HepG2 (cell line): Measurements from ENCODE around the gene TRAPPC3. TPM values are rescaled to one million over a fixed set of nuclear protein-coding genes. Genes with fewer than 3 reads are reported as not detected.
A peak's percentile ranks its signal among the peaks of the same experiment; 100 is the strongest.

Experiments used
- CTCF ChIP-seq: sonication (generic); formaldehyde crosslinking; IDR thresholded peaks from 2 replicates; pipeline ENCODE4 v1.5.0; 2020; ENCODE audit warnings: mild to moderate bottlenecking, missing genetic modification reagents, moderate library complexity
- DR1 ChIP-seq: sonication (generic); formaldehyde crosslinking; IDR thresholded peaks from 2 replicates; pipeline ENCODE4 v1.8.0; 2021; ENCODE audit warnings: mild to moderate bottlenecking, missing genetic modification reagents, inconsistent platforms
- HES4 ChIP-seq: sonication (generic); formaldehyde crosslinking; IDR thresholded peaks from 2 replicates; pipeline ENCODE4 v1.9.0; 2021; ENCODE audit warnings: mild to moderate bottlenecking, missing genetic modification reagents, borderline replicate concordance
- HMG20B ChIP-seq: conservative IDR thresholded peaks from 2 replicates; pipeline ENCODE4 v1.6.1; 2016; ENCODE audit warnings: missing genetic modification reagents, missing compliant biosample characterization
- HOXA5 ChIP-seq: sonication (generic); formaldehyde crosslinking; IDR thresholded peaks from 2 replicates; pipeline ENCODE4 v1.4.0; 2020; ENCODE audit warnings: missing genetic modification reagents
- NRL ChIP-seq: sonication (generic); formaldehyde crosslinking; IDR thresholded peaks from 2 replicates; pipeline ENCODE4 v1.5.0; 2020; ENCODE audit warnings: missing genetic modification reagents, mild to moderate bottlenecking, moderate library complexity, borderline replicate concordance
- SUZ12 ChIP-seq: fragments of 150-350 bp; IDR thresholded peaks from 2 replicates; pipeline ENCODE4 v1.6.1; 2014; ENCODE audit warnings: low read depth, low read length
- ZFAT ChIP-seq: sonication (generic); formaldehyde crosslinking; conservative IDR thresholded peaks from 2 replicates; pipeline ENCODE4 v1.8.1; 2023; ENCODE audit warnings: missing genetic modification reagents, inconsistent platforms
- ZNF160 ChIP-seq: sonication (generic); formaldehyde crosslinking; IDR thresholded peaks from 2 replicates; pipeline ENCODE4 v1.8.0; 2022; ENCODE audit warnings: mild to moderate bottlenecking, inconsistent platforms, missing genetic modification reagents
- ZNF296 ChIP-seq: sonication (generic); formaldehyde crosslinking; conservative IDR thresholded peaks from 2 replicates; pipeline ENCODE4 v1.5.0; 2020; ENCODE audit warnings: mild to moderate bottlenecking, missing genetic modification reagents
- ZNF724P ChIP-seq: sonication (generic); formaldehyde crosslinking; IDR thresholded peaks from 2 replicates; pipeline ENCODE4 v1.8.0; 2022; ENCODE audit warnings: missing genetic modification reagents, borderline replicate concordance
- polyA plus RNA-seq, 8 experiments: library from polyadenylated mRNA; depleted of rRNA in 3 of 8; stranded (reverse) in 7 of 8; unstranded in 1 of 8; fragments of >200 nt; fragmentation: Illumina TruSeq in 4 of 8; extraction: Trizol in 4 of 8; gene quantifications; 2 replicates each; pipeline versions ENCODE4 v1.2.1 to v1.2.3, GENCODE V29; 2011 to 2016; ENCODE audit warnings: low read depth in 4 of 8, missing spikeins in 1 of 8, mixed read lengths in 1 of 8; ENCODE audit not compliant: insufficient read depth in 1 of 8
- total RNA-seq, 5 experiments: library from RNA; depleted of rRNA; stranded (reverse); fragments of >200 nt; fragmentation: Illumina TruSeq; extraction: Trizol; gene quantifications; 2 replicates each; pipeline ENCODE4 v1.2.3, GENCODE V29; 2016; ENCODE audit warnings: low read depth in 1 of 5
- TF ChIP-seq, protein P1 (sequence below): sonication (generic); formaldehyde crosslinking; IDR thresholded peaks from 2 replicates; pipeline ENCODE4 v1.4.0; 2020; ENCODE audit warnings: missing genetic modification reagents
- TF ChIP-seq, protein P2 (sequence below): sonication (generic); formaldehyde crosslinking; IDR thresholded peaks from 2 replicates; pipeline ENCODE4 v1.4.0; 2020; ENCODE audit warnings: missing genetic modification reagents, borderline replicate concordance
- TF ChIP-seq, protein P3 (sequence below): IDR thresholded peaks from 2 replicates; pipeline ENCODE4 v1.6.1; 2018; ENCODE audit warnings: missing genetic modification reagents, mild to moderate bottlenecking, missing compliant biosample characterization
- TF ChIP-seq, protein P4 (sequence below): sonication (generic); formaldehyde crosslinking; IDR thresholded peaks from 2 replicates; pipeline ENCODE4 v1.4.0; 2020; ENCODE audit warnings: mild to moderate bottlenecking, missing genetic modification reagents

TRAPPC3 gene
- total and polyA plus RNA-seq, 2 of the 13 experiments (the other 11 are each of a cell fraction or from before 2014, with no cell fraction given): 53.7 to 62.4 TPM

DNA sequence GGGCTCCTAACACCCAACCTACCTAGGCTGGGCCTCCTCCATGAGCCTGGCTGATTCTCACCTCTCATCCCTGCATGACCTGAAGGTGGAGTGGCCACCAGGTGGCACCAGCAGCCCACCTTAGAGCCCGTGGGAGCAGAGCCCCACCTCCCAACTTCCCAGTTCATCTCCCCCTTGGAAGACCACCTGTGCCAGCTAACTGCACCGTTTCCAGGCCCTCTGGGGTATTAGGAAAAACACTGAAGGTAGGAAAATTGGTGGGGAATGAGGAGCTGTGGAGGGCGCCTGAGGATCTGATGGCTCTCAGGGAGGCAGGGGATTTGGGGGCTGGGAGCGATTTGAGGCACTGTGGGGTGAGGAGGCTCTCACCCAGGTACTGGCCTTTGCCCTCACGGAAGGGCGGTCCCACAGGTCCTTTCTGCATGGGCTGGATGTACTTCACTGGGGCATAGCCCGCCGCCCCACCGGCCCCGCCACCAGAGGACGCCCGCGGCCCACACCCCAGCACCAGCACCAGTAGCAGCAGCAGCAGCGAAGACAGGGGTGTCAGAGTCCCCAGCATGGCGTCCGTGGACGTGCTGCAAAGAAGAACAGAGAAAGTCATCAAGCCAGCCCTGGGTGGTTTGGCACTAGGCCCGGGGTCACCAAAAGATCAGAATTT lies 49.5 kb downstream of the TRAPPC3 start (continued):
- TF ChIP-seq, protein P1, sequence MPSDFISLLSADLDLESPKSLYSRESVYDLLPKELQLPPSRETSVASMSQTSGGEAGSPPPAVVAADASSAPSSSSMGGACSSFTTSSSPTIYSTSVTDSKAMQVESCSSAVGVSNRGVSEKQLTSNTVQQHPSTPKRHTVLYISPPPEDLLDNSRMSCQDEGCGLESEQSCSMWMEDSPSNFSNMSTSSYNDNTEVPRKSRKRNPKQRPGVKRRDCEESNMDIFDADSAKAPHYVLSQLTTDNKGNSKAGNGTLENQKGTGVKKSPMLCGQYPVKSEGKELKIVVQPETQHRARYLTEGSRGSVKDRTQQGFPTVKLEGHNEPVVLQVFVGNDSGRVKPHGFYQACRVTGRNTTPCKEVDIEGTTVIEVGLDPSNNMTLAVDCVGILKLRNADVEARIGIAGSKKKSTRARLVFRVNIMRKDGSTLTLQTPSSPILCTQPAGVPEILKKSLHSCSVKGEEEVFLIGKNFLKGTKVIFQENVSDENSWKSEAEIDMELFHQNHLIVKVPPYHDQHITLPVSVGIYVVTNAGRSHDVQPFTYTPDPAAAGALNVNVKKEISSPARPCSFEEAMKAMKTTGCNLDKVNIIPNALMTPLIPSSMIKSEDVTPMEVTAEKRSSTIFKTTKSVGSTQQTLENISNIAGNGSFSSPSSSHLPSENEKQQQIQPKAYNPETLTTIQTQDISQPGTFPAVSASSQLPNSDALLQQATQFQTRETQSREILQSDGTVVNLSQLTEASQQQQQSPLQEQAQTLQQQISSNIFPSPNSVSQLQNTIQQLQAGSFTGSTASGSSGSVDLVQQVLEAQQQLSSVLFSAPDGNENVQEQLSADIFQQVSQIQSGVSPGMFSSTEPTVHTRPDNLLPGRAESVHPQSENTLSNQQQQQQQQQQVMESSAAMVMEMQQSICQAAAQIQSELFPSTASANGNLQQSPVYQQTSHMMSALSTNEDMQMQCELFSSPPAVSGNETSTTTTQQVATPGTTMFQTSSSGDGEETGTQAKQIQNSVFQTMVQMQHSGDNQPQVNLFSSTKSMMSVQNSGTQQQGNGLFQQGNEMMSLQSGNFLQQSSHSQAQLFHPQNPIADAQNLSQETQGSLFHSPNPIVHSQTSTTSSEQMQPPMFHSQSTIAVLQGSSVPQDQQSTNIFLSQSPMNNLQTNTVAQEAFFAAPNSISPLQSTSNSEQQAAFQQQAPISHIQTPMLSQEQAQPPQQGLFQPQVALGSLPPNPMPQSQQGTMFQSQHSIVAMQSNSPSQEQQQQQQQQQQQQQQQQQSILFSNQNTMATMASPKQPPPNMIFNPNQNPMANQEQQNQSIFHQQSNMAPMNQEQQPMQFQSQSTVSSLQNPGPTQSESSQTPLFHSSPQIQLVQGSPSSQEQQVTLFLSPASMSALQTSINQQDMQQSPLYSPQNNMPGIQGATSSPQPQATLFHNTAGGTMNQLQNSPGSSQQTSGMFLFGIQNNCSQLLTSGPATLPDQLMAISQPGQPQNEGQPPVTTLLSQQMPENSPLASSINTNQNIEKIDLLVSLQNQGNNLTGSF (CRISPR knock-in tag): no peak
- no peak for TF ChIP-seq ZNF724P (CRISPR knock-in tag)
- no peak for TF ChIP-seq HMG20B (CRISPR knock-in tag)
- no peak for TF ChIP-seq HOXA5 (CRISPR knock-in tag)
- no peak for TF ChIP-seq HES4 (CRISPR knock-in tag)
- TF ChIP-seq SUZ12: no peak
- TF ChIP-seq DR1 (CRISPR knock-in tag): no peak
- TF ChIP-seq ZFAT (CRISPR knock-in tag): no peak
- no peak for TF ChIP-seq ZNF296 (CRISPR knock-in tag)
- TF ChIP-seq, protein P2, sequence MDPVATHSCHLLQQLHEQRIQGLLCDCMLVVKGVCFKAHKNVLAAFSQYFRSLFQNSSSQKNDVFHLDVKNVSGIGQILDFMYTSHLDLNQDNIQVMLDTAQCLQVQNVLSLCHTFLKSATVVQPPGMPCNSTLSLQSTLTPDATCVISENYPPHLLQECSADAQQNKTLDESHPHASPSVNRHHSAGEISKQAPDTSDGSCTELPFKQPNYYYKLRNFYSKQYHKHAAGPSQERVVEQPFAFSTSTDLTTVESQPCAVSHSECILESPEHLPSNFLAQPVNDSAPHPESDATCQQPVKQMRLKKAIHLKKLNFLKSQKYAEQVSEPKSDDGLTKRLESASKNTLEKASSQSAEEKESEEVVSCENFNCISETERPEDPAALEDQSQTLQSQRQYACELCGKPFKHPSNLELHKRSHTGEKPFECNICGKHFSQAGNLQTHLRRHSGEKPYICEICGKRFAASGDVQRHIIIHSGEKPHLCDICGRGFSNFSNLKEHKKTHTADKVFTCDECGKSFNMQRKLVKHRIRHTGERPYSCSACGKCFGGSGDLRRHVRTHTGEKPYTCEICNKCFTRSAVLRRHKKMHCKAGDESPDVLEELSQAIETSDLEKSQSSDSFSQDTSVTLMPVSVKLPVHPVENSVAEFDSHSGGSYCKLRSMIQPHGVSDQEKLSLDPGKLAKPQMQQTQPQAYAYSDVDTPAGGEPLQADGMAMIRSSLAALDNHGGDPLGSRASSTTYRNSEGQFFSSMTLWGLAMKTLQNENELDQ (CRISPR knock-in tag): no peak
- TF ChIP-seq, protein P3, sequence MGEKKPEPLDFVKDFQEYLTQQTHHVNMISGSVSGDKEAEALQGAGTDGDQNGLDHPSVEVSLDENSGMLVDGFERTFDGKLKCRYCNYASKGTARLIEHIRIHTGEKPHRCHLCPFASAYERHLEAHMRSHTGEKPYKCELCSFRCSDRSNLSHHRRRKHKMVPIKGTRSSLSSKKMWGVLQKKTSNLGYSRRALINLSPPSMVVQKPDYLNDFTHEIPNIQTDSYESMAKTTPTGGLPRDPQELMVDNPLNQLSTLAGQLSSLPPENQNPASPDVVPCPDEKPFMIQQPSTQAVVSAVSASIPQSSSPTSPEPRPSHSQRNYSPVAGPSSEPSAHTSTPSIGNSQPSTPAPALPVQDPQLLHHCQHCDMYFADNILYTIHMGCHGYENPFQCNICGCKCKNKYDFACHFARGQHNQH (CRISPR knock-in tag): no peak
- TF ChIP-seq ZNF160: no peak
- TF ChIP-seq CTCF (CRISPR knock-in tag): peak; percentile 86
- TF ChIP-seq, protein P4, sequence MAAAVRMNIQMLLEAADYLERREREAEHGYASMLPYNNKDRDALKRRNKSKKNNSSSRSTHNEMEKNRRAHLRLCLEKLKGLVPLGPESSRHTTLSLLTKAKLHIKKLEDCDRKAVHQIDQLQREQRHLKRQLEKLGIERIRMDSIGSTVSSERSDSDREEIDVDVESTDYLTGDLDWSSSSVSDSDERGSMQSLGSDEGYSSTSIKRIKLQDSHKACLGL (CRISPR knock-in tag): no peak
- TF ChIP-seq NRL (CRISPR knock-in tag): peak; percentile 18; the same call in 1 of the 2 replicates
